Fibroblast of lung (primary cell): ENCODE results near the gene MICAL2.

Source experiments
- CTCF ChIP-seq, 2 donors: IDR thresholded peaks in 1 of 2; conservative IDR thresholded peaks in 1 of 2; 1 replicate in 1 of 2; 2 replicates in 1 of 2; pipeline ENCODE4 v1.5.1; 2011 to 2012; ENCODE audit warnings: low read length in 2 of 2, control low read depth in 1 of 2, inconsistent platforms in 1 of 2, low read depth in 1 of 2, mild to moderate bottlenecking in 1 of 2
- EZH2 ChIP-seq: IDR thresholded peaks from 2 replicates; pipeline ENCODE4 v1.5.1; 2012; ENCODE audit warnings: low read length, control low read depth, mild to moderate bottlenecking; ENCODE audit errors: missing control alignments

- TF ChIP-seq CTCF (conservative IDR thresholded peaks at IDR 0.05 in 1 of 2, IDR thresholded peaks at IDR 0.05 in 1 of 2; ENCODE audit: low read depth in 1 of 2, low read length in 2 of 2) = no peak
- TF ChIP-seq EZH2 = no peak
Observed at GRCh38 chr11:12267921-12268320, 157.5 kb downstream of the MICAL2 start.
